ENCODE results near the gene PSIP1.

DNA sequence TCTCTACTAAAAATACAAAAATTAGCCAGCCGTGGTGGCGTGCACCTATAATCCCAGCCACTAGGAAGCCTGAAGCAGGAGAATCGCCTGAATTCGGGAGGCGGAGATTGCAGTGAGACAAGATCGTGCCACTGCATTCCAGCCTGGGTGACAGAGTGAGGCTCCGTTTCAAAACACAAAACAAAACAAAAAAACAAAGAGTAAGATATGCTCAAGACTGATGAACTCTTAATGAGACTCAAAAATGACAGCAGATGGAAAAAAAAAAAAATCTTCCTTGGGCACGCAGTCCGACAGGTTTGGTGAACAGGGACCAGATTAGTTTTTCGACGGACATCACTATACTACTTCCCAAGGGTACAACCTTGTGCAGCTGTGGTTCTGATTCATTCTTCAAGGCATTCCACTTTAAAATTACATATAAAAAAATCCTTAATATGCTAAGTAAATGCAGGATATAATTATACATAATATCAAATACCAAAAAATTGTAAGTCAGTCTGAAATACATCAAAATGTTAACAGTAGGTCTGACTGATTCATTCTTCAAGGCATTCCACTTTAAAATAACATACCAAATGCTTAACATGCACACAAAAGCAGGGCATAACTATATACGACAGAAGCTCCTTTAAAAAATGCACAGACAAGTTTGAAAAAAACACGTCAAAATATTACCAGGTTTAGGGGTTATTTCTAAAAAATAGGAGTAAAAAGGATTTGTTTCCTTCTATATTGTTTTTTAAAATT, 12.3 kb downstream of the PSIP1 start:
- TF ChIP-seq, protein P1, sequence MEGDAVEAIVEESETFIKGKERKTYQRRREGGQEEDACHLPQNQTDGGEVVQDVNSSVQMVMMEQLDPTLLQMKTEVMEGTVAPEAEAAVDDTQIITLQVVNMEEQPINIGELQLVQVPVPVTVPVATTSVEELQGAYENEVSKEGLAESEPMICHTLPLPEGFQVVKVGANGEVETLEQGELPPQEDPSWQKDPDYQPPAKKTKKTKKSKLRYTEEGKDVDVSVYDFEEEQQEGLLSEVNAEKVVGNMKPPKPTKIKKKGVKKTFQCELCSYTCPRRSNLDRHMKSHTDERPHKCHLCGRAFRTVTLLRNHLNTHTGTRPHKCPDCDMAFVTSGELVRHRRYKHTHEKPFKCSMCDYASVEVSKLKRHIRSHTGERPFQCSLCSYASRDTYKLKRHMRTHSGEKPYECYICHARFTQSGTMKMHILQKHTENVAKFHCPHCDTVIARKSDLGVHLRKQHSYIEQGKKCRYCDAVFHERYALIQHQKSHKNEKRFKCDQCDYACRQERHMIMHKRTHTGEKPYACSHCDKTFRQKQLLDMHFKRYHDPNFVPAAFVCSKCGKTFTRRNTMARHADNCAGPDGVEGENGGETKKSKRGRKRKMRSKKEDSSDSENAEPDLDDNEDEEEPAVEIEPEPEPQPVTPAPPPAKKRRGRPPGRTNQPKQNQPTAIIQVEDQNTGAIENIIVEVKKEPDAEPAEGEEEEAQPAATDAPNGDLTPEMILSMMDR (IDR thresholded peaks at IDR 0.05 in 4 of 5, conservative IDR thresholded peaks at IDR 0.05 in 1 of 5) = no peak
- no peak for TF ChIP-seq POLR2A (IDR thresholded peaks at IDR 0.05)

Data from gastrocnemius medialis (tissue), 4 donors.